Breast epithelium (tissue), 4 donors: ENCODE data around the gene GEMIN8. TPM values are rescaled to one million over a fixed set of nuclear protein-coding genes. Genes with fewer than 3 reads are reported as not detected.

ENCODE experiments used
- DNase-seq, 2 donors: peaks; one replicate each; pipeline ENCODE4 v3.0.0-alpha.2; 2019; ENCODE audit warnings: low spot score in 2 of 2
- H3K27ac ChIP-seq, 2 donors: fragments of 200-600 bp; sonication (generic) in 1 of 2; one replicate each; pipeline ENCODE4 v1.5.1; 2016 to 2019; ENCODE audit warnings: mild to moderate bottlenecking in 1 of 2
- H3K27me3 ChIP-seq, 2 donors: fragments of 200-600 bp; sonication (generic) in 1 of 2; one replicate each; pipeline versions ENCODE4 v1.5.1 to v1.6.0; 2017 to 2019; ENCODE audit warnings: control low read depth in 1 of 2, mild to moderate bottlenecking in 1 of 2
- H3K36me3 ChIP-seq: fragments of 200-600 bp; one replicate; pipeline ENCODE4 v1.5.1; 2019
- H3K4me1 ChIP-seq, 2 donors: fragments of 200-600 bp; sonication (generic); one replicate each; pipeline ENCODE4 v1.5.1; 2016 to 2019; ENCODE audit warnings: control low read depth in 1 of 2
- H3K4me3 ChIP-seq, 3 donors: fragments of 200-600 bp; sonication (generic); 1 replicate in 2 of 3; 2 replicates in 1 of 3; pipeline ENCODE4 v1.5.1; 2016 to 2019; ENCODE audit warnings: mild to moderate bottlenecking in 3 of 3, moderate library complexity in 2 of 3
- H3K9me3 ChIP-seq, 2 donors: fragments of 200-600 bp; sonication (generic) in 1 of 2; one replicate each; pipeline ENCODE4 v1.5.1; 2016 to 2019; ENCODE audit warnings: control low read depth in 1 of 2
- CTCF ChIP-seq, 3 donors: fragments of 450-650 bp; IDR thresholded peaks; one replicate each; pipeline ENCODE4 v1.5.1; 2016 to 2017; ENCODE audit warnings: antibody characterized with exemption in 3 of 3, mild to moderate bottlenecking in 3 of 3, moderate library complexity in 3 of 3
- POLR2A ChIP-seq: fragments of 450-650 bp; IDR thresholded peaks from one replicate; pipeline ENCODE4 v1.6.1; 2016; ENCODE audit warnings: antibody characterized with exemption, mild to moderate bottlenecking, moderate library complexity
- POLR2AphosphoS5 ChIP-seq, 3 donors: sonication (generic); formaldehyde crosslinking; IDR thresholded peaks; one replicate each; pipeline ENCODE4 v1.6.1; 2017; ENCODE audit warnings: antibody characterized with exemption in 3 of 3
- intact Hi-C: fragments of 100-400 bp; cut with DNase I; formaldehyde crosslinking; loops from one replicate; pipeline ENCODE4 v1.15.1; 2023; ENCODE audit warnings: low total_unique reads
- total RNA-seq, 3 donors: library from RNA; depleted of rRNA; stranded (reverse); fragments of >200 nt; gene quantifications; one replicate each; pipeline ENCODE4 v1.1.0, GENCODE V29; 2016

Gene GEMIN8
- total RNA-seq, 3 donors from 2014 or later, result 23.8 to 38.6 (median 26.9) TPM

- Histone ChIP-seq H3K4me3 (no peak overlapping the region), H3K27me3 (no peaks in the 10 kb centered on the region), H3K4me1 (no peaks in the 10 kb centered on the region), H3K9me3 (peaks cover 0 to 6% of the 10 kb centered on the region in 2 donors), H3K27ac (no peak overlapping the region), H3K36me3 (no peaks in the 10 kb centered on the region)
- TF ChIP-seq POLR2AphosphoS5 (IDR thresholded peaks at IDR 0.05) (no peak), POLR2A (no peak), CTCF (IDR thresholded peaks at IDR 0.05) (no peak)
- DNase-seq, result no peak
- intact Hi-C loops, result no loop called here
Observed at GRCh38 chrX:14022019-14022418, 7.7 kb downstream of the GEMIN8 start.

GRCh38 chrX:14017399-14017798, 12.3 kb downstream of the GEMIN8 start:
- no peak for DNase-seq
- no peaks in the 10 kb centered on the region for H3K27me3 ChIP-seq
- no peak overlapping the region for H3K4me3 ChIP-seq
- H3K36me3 ChIP-seq, result no peaks in the 10 kb centered on the region
- no peak for TF ChIP-seq POLR2AphosphoS5 (IDR thresholded peaks at IDR 0.05)
- no peak for TF ChIP-seq POLR2A
- no peak for TF ChIP-seq CTCF (IDR thresholded peaks at IDR 0.05)
- intact Hi-C loops, result no loop called here
- peaks cover 0 to 6% of the 10 kb centered on the region in 2 donors for H3K9me3 ChIP-seq
- H3K4me1 ChIP-seq, result no peaks in the 10 kb centered on the region
- H3K27ac ChIP-seq, result no peak overlapping the region

- Histone ChIP-seq H3K4me1 (no peaks in the 10 kb centered on the region), H3K36me3 (no peaks in the 10 kb centered on the region), H3K9me3 (no peaks in the 10 kb centered on the region), H3K27ac (peak overlapping the region in 1 of 2 donors; percentile 23), H3K27me3 (no peaks in the 10 kb centered on the region), H3K4me3 (no peak overlapping the region)
- DNase-seq, result no peak
- intact Hi-C loops, result no loop called here
- TF ChIP-seq CTCF (IDR thresholded peaks at IDR 0.05) (no peak), POLR2A (no peak), POLR2AphosphoS5 (IDR thresholded peaks at IDR 0.05) (no peak)
Observed at GRCh38 chrX:14015941-14016340, 13.8 kb downstream of the GEMIN8 start.

GRCh38 chrX:14015294-14015693, 14.4 kb downstream of the GEMIN8 start:
- Histone ChIP-seq H3K9me3 (no peaks in the 10 kb centered on the region), H3K36me3 (no peaks in the 10 kb centered on the region), H3K4me1 (no peaks in the 10 kb centered on the region), H3K4me3 (no peak overlapping the region), H3K27me3 (no peaks in the 10 kb centered on the region), H3K27ac (no peak overlapping the region)
- no peak for TF ChIP-seq CTCF (IDR thresholded peaks at IDR 0.05)
- TF ChIP-seq POLR2AphosphoS5 (IDR thresholded peaks at IDR 0.05), result no peak
- TF ChIP-seq POLR2A, result no peak
- DNase-seq, result no peak
- intact Hi-C loops, result no loop called here

GRCh38 chrX:14014526-14014925, 15.2 kb downstream of the GEMIN8 start:
- H3K4me3 ChIP-seq, result no peak overlapping the region
- H3K9me3 ChIP-seq, result no peaks in the 10 kb centered on the region
- H3K27ac ChIP-seq, result peak overlapping the region in 1 of 2 donors; percentile 59
- no peaks in the 10 kb centered on the region for H3K27me3 ChIP-seq
- intact Hi-C loops, result no loop called here
- H3K36me3 ChIP-seq, result no peaks in the 10 kb centered on the region
- no peak for TF ChIP-seq POLR2AphosphoS5 (IDR thresholded peaks at IDR 0.05)
- no peak for TF ChIP-seq CTCF (IDR thresholded peaks at IDR 0.05)
- TF ChIP-seq POLR2A, result no peak
- no peaks in the 10 kb centered on the region for H3K4me1 ChIP-seq
- DNase-seq, result no peak
